ENCODE data around the gene SLMAP.

SLMAP gene

DNA sequence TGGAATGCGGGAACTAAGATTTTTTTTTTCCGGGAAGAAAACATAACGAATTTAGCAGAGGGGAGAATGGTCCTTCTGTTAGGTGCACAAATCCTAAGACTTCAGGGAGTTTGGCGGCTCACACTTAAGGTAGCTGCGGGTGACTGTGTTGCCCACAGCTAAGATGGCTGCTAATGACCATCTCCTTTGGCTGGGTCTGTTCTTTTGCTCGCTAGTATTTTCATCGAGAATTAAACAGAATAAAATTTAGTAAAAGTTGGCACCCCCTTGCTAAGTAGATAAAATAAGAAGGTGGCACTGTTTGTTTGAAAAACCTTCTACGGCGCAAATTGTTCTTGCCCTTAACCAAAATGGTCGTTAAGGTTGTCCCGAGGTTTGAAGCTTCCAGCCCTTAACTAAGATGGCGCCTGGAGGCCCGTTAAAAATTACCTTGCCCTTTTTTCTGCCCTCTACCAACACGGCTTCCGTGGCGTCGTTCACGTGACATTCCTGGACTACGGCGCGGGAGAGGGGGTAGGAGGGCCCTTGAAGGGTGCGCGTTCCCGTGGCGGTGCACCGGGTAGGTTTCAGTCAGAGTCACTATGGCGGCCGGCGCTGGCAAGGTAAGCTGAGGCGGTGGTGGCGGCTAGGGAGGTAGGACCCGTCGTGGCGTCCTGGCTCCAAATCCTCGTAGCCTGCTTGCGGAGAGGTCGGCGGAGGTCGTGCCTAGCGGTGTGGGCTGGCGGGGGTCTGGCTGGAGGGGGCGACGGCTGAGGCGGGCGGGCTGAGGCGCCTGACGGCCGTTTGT lies at the start of gene SLMAP:
TSS of gene SLMAP (plus strand) at position 569 of the 787 bp plus-strand sequence. CDS start 1,343 bp downstream, outside the sequence.
- peak; percentile 97 for DNase-seq

- DNase-seq: no peak
Measured at GRCh38 chr3:57706462-57706861, 49.6 kb upstream of the SLMAP start.

- no peak for DNase-seq
Measured at GRCh38 chr3:57709031-57709430, 47.1 kb upstream of the SLMAP start.

DNA sequence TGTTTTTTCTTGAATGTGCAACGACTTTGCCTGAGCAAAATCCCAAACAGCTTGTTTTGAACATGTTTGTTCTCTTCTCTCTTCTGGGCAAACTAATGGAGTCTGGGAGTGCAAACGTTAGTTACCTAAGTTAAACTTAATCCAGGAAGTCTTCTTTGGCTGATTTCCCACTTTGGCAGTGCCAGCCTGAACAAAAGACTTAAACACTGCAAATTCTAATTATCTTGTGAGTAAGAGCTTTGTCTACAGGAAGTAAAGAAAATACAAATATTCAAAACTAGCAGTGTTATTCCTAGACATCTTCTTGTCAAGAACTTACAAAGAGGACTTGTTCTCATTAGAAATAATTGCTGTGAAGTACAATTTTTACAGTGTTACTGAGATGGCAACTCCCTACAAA lies 46.5 kb upstream of the SLMAP start:
- no peak for DNase-seq

DNA sequence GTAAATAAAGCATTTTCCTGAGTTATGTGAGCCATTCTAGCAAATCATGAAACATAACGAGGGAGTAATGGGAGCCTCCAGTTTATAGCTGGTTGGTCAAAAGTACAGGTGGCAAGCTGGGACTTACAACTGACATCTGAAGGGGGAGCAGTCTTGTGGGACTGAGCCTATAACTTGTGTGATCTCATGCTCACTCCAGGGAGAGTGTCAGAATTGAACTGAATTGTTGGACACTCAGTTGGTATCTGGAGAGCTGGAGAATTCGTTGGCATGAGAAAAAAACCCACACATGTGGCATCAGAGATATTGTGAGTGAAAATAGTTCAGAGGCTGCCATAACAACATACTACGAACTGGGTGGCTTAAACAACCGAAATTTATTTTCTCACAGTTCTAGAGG lies 40.4 kb upstream of the SLMAP start:
- no peak for DNase-seq

- DNase-seq: no peak
Measured at GRCh38 chr3:57717205-57717868, 38.8 kb upstream of the SLMAP start.

- no peak for DNase-seq
Measured at GRCh38 chr3:57718118-57718517, 38.0 kb upstream of the SLMAP start.

DNA sequence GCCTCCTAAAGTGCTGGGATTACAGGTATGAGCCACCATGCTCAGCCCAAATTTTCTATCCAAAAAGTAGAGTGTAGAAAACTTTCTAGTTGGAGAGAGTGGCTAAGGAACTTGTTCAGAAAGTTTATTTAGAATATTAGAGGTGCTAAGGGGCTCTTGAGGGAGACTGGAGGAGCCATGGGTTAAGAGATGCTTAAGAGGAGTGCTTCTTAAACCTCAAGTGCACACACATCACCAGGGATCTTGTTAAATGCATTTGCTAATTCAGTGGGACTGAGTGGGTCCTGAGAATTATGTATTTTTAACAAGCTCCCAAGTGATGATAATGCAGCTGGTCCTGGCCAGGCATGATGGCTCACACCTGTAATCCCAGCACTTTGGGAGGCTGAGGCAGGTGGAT lies 29.7 kb upstream of the SLMAP start:
- DNase-seq: no peak

- DNase-seq: no peak
Measured at GRCh38 chr3:57727106-57727505, 29.0 kb upstream of the SLMAP start.

GRCh38 chr3:57729334-57730045 lies 26.6 kb upstream of the SLMAP start:
- no peak for DNase-seq

GRCh38 chr3:57730682-57731081 lies 25.4 kb upstream of the SLMAP start:
- DNase-seq: no peak

DNA sequence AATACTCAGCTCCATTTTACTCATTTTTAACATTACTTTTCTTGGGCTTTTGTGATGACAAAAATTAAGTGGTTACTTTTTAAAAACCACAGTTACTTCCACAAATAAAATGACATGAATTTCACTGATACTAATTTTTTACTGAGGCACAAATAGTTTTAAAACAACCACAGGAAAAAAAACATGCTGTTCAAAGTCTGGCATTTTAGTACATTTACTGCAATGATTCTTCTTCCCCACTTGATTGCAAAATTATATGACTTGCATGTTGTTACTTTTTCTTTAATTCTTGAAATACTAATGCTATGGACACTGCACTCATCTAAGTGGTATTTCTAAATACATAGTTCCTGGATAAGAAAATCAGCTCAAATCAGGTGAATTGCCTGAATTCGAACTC lies 24.8 kb upstream of the SLMAP start:
- DNase-seq: no peak

- DNase-seq: no peak
Measured at GRCh38 chr3:57733790-57734189, 22.3 kb upstream of the SLMAP start.

DNA sequence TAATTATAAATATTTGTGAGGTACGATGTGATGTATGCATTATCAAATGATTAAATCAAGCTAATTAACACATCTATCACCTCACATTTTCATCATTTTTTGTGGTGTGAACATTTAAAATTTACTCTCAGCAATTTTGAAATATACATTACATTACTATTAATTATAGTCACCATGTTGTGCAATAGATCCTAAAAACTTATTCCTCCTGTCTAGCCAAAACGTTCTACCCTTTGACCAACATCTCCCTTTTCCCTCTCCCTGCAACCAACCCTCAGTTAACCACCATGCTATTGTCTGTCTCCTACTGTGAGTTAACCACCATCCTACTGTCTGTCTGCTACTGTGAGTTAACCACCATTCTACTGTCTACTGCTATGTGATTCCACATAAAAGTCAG lies 20.7 kb upstream of the SLMAP start:
- DNase-seq: no peak

GRCh38 chr3:57737840-57738239 lies 18.3 kb upstream of the SLMAP start:
- DNase-seq: no peak

- no peak for DNase-seq
Measured at GRCh38 chr3:57738391-57738790, 17.7 kb upstream of the SLMAP start.

DNA sequence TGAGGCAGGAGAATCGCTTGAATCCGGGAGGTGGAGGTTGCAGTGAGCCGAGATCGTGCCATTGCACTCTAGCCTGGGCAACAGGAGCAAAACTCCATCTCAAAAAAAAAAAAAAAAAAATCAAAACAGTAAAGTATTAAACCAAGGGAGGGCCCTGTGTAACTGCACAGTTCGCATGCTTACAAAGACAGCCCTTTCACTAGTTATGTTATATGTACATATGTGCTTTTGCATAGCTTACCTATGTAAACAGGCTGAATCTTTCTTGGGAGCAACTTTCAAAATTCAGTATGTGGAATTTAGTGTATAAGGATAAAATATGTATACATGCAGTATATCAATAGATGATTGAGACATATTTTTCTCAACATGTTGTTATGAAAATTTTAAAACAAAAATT lies 16.1 kb upstream of the SLMAP start:
- no peak for DNase-seq

GRCh38 chr3:57743496-57743895 lies 12.6 kb upstream of the SLMAP start:
- no peak for DNase-seq

- no peak for DNase-seq
Measured at GRCh38 chr3:57745101-57745500, 11.0 kb upstream of the SLMAP start.

GRCh38 chr3:57746156-57747010 lies 9.7 kb upstream of the SLMAP start:
- DNase-seq: no peak

DNA sequence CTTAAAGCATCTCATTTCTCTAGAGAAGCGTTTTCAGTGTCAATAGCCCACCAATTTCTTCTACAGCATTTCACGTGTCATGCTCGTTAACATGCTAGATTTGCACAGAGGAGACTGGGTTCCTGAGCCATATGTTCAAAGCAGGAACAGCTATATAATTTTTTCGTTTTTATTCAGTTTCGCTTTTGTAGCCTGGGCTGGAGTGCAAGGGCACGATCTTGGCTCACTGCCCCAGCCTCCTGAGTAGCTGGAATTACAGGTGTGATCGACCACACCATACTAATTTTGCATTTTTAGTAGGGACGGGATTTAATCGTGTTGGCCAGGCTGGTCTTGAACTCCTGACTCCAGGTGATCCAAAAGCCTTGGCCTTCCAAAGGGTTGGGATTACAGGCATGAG lies 6.6 kb upstream of the SLMAP start:
- DNase-seq: no peak

DNA sequence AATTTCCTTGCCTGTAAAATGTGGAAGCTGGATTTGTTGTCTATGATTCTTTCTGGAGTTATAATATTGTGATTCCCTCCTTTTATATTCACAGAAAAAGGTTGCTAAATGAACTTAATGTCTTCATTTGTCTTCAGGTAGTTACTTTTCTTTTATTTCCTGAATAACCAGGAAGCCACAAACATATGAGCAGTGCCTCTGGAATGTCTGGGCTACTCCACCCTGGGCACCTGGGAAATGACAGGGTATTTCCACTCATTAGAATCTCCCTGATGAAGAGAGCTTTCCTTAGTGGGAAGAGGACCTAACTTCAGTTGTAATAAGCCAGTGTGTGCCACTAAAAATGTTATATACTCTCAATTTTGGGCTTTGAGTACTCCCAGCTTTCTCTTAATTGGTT lies 3.8 kb upstream of the SLMAP start:
- no peak for DNase-seq

DNA sequence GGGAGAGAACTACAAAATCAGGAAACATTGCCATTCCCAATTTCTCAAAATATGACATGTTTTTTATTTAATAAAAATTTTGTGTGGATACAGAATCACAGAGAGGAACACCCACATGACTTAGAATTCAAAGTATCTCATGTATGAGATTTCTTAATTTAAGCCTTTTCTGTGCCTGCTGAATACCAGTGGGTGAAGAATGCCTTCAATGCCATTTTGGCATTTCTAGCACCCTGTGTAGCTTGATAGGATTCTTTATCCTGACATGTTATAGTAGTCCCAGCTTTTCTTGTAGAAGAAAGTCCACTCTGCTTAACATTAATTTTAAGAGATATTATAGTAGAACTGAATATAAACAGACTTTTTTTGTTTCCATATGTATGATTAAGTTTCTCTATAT lies 3.1 kb upstream of the SLMAP start:
- no peak for DNase-seq

Measured in left hindlimb (tissue), 1 donor.